Right lobe of liver (tissue), 4 donors: ENCODE results near the gene ABLIM2.

Source experiments
- POLR2A ChIP-seq: fragments of 450-650 bp; IDR thresholded peaks from one replicate; pipeline ENCODE4 v1.6.1; 2017; ENCODE audit warnings: antibody characterized with exemption, mild to moderate bottlenecking
- TF ChIP-seq, protein P1 (sequence below), 4 donors: fragments of 200-600 bp in 3 of 4; fragments of 450-650 bp in 1 of 4; IDR thresholded peaks; one replicate each; pipeline versions ENCODE4 v1.5.1 to v1.8.0; 2016 to 2022; ENCODE audit warnings: antibody characterized with exemption in 4 of 4, mild to moderate bottlenecking in 2 of 4
- donor health status: DM: no; HTN: no; CAD: no.
- donor health status: DM: no; HTN: no; CAD: no.
- donor health status: DM: no; HTN: yes; CAD: no.

DNA sequence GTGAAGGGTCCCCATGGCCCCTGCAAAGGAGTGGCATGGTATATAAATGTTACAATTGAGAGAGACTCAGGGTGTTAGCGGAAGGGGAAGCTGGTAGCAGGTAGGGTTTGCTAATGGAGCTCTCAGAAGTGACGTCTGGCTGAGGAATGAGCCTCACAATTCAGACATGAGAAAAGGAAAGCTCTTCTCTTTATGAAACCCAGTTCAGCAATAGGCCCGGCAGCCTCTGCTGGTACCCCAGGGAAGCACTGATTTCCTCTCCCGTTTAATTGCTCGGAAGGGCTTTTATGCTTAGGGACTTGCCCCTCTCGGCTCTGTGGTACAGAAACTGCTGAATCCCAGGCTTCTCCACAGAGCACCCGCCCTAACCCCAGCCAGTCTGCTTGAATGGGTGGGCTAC lies 199.5 kb downstream of the ABLIM2 start:
- no peak for TF ChIP-seq POLR2A
- TF ChIP-seq, protein P1, sequence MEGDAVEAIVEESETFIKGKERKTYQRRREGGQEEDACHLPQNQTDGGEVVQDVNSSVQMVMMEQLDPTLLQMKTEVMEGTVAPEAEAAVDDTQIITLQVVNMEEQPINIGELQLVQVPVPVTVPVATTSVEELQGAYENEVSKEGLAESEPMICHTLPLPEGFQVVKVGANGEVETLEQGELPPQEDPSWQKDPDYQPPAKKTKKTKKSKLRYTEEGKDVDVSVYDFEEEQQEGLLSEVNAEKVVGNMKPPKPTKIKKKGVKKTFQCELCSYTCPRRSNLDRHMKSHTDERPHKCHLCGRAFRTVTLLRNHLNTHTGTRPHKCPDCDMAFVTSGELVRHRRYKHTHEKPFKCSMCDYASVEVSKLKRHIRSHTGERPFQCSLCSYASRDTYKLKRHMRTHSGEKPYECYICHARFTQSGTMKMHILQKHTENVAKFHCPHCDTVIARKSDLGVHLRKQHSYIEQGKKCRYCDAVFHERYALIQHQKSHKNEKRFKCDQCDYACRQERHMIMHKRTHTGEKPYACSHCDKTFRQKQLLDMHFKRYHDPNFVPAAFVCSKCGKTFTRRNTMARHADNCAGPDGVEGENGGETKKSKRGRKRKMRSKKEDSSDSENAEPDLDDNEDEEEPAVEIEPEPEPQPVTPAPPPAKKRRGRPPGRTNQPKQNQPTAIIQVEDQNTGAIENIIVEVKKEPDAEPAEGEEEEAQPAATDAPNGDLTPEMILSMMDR (IDR thresholded peaks at IDR 0.05): no peak
